CD14-positive monocyte (primary cell): ENCODE data around the gene HNRNPAB. TPM values are rescaled to one million over a fixed set of nuclear protein-coding genes. Genes with fewer than 3 reads are reported as not detected.

Experiments used
- DNase-seq, 3 donors: peaks; one replicate each; pipeline ENCODE4 v3.0.0-alpha.2; 2011 to 2022
- H2AFZ ChIP-seq: 2 replicates; pipeline ENCODE4 v1.6.0; 2012; ENCODE audit warnings: mild to moderate bottlenecking, low read depth, low read length, inconsistent platforms; ENCODE audit not compliant: insufficient read depth, poor library complexity, severe bottlenecking
- H3K27ac ChIP-seq, 2 donors: 1 replicate in 1 of 2; 2 replicates in 1 of 2; pipeline ENCODE4 v1.5.1; 2012 to 2013; ENCODE audit warnings: low read length in 2 of 2, control low read depth in 1 of 2, inconsistent platforms in 1 of 2, low read depth in 1 of 2, mild to moderate bottlenecking in 1 of 2
- H3K27me3 ChIP-seq, 2 donors: one replicate each; pipeline versions ENCODE4 v1.6.0 to v1.6.1; 2011 to 2013; ENCODE audit warnings: low read length in 2 of 2; ENCODE audit not compliant: control insufficient read depth in 2 of 2, insufficient read depth in 2 of 2
- H3K36me3 ChIP-seq, 2 donors: replicated peaks in 1 of 2; 1 replicate in 1 of 2; 2 replicates in 1 of 2; pipeline versions ENCODE4 v1.5.1 to v1.6.1; 2012 to 2013; ENCODE audit warnings: low read length in 2 of 2, control low read depth in 1 of 2, inconsistent platforms in 1 of 2, mild to moderate bottlenecking in 1 of 2; ENCODE audit not compliant: insufficient read depth in 2 of 2, control insufficient read depth in 1 of 2
- H3K4me1 ChIP-seq, 2 donors: 1 replicate in 1 of 2; 2 replicates in 1 of 2; pipeline versions ENCODE4 v1.5.1 to v1.6.1; 2012 to 2013; ENCODE audit warnings: low read length in 2 of 2, control low read depth in 1 of 2, inconsistent platforms in 1 of 2, mild to moderate bottlenecking in 1 of 2, moderate library complexity in 1 of 2; ENCODE audit not compliant: insufficient read depth in 2 of 2, control insufficient read depth in 1 of 2
- H3K4me2 ChIP-seq: replicated peaks from 2 replicates; pipeline ENCODE3; 2012; ENCODE audit warnings: low read length, moderate library complexity, mild to moderate bottlenecking; ENCODE audit not compliant: poor library complexity, severe bottlenecking; ENCODE audit errors: extremely low read depth
- H3K4me3 ChIP-seq, 3 experiments: fragments of 200-600 bp in 1 of 3; sonication (generic) in 1 of 3; replicated peaks in 1 of 3; 1 replicate in 2 of 3; 2 replicates in 1 of 3; pipeline ENCODE4 v1.5.1; 2011 to 2013; ENCODE audit warnings: low read length in 3 of 3, mild to moderate bottlenecking in 3 of 3, control low read depth in 2 of 3, low read depth in 2 of 3, inconsistent platforms in 1 of 3, moderate library complexity in 1 of 3
- H3K79me2 ChIP-seq: 2 replicates; pipeline ENCODE4 v1.6.0; 2012; ENCODE audit warnings: mild to moderate bottlenecking, control low read depth, inconsistent platforms, low read length, moderate library complexity; ENCODE audit not compliant: insufficient read depth
- H3K9ac ChIP-seq: 2 replicates; pipeline ENCODE4 v1.6.0; 2017; ENCODE audit warnings: low read length, mild to moderate bottlenecking; ENCODE audit not compliant: insufficient read depth, poor library complexity, severe bottlenecking
- H3K9me3 ChIP-seq, 2 donors: replicated peaks in 1 of 2; 1 replicate in 1 of 2; 2 replicates in 1 of 2; pipeline versions ENCODE4 v1.5.1 to v1.6.1; 2012 to 2013; ENCODE audit warnings: low read length in 2 of 2, control low read depth in 1 of 2; ENCODE audit not compliant: control insufficient read depth in 1 of 2, insufficient read depth in 1 of 2
- H4K20me1 ChIP-seq: 2 replicates; pipeline ENCODE4 v1.6.0; 2012; ENCODE audit warnings: mild to moderate bottlenecking, low read length, control low read depth, moderate library complexity; ENCODE audit not compliant: insufficient read depth
- H3K27ac Mint-ChIP-seq, 7 donors: one replicate each; pipeline ENCODE4 v1.8.0; 2020; ENCODE audit warnings: mild to moderate bottlenecking in 7 of 7, mixed read lengths in 7 of 7, moderate library complexity in 6 of 7, inconsistent platforms in 2 of 7
- H3K27me3 Mint-ChIP-seq, 3 donors: one replicate each; pipeline ENCODE4 v1.8.0; 2021 to 2022; ENCODE audit warnings: low read depth in 3 of 3, mild to moderate bottlenecking in 3 of 3, mixed read lengths in 3 of 3, moderate library complexity in 3 of 3, inconsistent platforms in 1 of 3
- H3K36me3 Mint-ChIP-seq, 2 donors: one replicate each; pipeline ENCODE4 v1.8.0; 2020; ENCODE audit warnings: mixed read lengths in 2 of 2, inconsistent platforms in 1 of 2, mild to moderate bottlenecking in 1 of 2
- H3K4me1 Mint-ChIP-seq: one replicate; pipeline ENCODE4 v1.8.0; 2020; ENCODE audit warnings: mild to moderate bottlenecking, mixed read lengths
- H3K4me3 Mint-ChIP-seq, 2 donors: one replicate each; pipeline ENCODE4 v1.8.0; 2020; ENCODE audit warnings: mild to moderate bottlenecking in 2 of 2, mixed read lengths in 2 of 2, moderate library complexity in 1 of 2
- H3K9me3 Mint-ChIP-seq, 7 donors: one replicate each; pipeline ENCODE4 v1.8.0; 2020 to 2022; ENCODE audit warnings: mixed read lengths in 7 of 7, mild to moderate bottlenecking in 6 of 7, moderate library complexity in 6 of 7, inconsistent platforms in 2 of 7
- CTCF ChIP-seq: fragments of 200-600 bp; IDR thresholded peaks from one replicate; pipeline ENCODE4 v1.8.0; 2022; ENCODE audit warnings: antibody characterized with exemption, mild to moderate bottlenecking
- WGBS: methylation state at CpG from one replicate; pipeline ENCODE4 v1.1.5; 2013; ENCODE audit warnings: missing lambda C conversion rate; ENCODE audit not compliant: insufficient coverage; 5-methylcytosine and 5-hydroxymethylcytosine counted together
- intact Hi-C, 2 donors: fragments of 100-400 bp; cut with micrococcal nuclease; formaldehyde crosslinking; loops; one replicate each; pipeline versions ENCODE4 v1.15.0 to v1.15.1; 2023
- polyA plus RNA-seq, 3 donors: library from polyadenylated mRNA; depleted of rRNA in 1 of 3; unstranded in 2 of 3; stranded (reverse) in 1 of 3; fragments of 300-500 nt in 2 of 3; fragments of >200 nt in 1 of 3; fragmentation: Illumina TruSeq in 2 of 3; gene quantifications; 1 replicate in 2 of 3; 2 replicates in 1 of 3; pipeline ENCODE4 v1.2.3, GENCODE V29; 2012 to 2021

The HNRNPAB gene
- polyA plus RNA-seq, 3 donors, result 44.8 to 59.4 (median 54.2) TPM

DNA sequence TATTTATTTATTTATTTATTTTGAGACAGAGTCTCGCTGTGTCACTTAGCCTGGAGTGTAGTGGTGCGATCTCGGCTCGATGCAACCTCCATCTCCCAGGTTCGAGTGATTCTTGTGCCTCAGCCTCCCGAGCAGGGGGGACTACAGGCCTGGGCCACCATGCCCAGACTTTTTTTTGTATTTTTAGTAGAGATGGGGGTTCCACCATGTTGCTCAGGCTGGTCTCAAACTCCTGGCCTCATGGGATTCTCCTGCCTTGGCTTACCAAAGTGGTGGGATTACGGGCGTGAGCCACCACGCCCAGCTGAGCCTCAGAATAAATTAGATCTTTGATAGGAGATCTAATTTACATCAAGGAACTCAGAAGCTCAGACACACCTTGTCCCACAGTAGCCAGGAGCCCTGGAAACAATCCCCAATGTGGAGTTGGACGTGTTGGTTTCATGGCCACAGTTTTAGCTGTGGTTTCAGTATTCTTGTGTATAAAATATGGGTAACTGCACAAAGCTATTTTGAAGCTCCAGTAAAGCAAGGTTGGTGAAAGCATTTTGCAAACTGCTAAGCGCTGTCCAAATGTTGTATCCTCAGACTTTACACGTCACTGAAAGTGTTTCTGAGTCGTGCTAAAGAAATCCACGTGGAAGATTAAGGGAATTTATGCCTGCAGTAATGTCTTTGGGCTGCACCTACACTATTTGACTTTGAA lies 3.0 kb upstream of the HNRNPAB start:
- Histone ChIP-seq H3K4me1 (peaks cover 28 to 37% of the 10 kb centered on the region in 2 donors), H3K27me3 (no peaks in the 10 kb centered on the region), H2AFZ (no peak overlapping the region), H4K20me1 (peaks cover 12% of the 10 kb centered on the region), H3K79me2 (peaks cover 29% of the 10 kb centered on the region), H3K36me3 (peaks cover 0 to 3% of the 10 kb centered on the region in 2 donors), H3K4me2 (no peak overlapping the region), H3K9ac (no peak overlapping the region), H3K9me3 (no peaks in the 10 kb centered on the region), H3K4me3 (no peak overlapping the region), H3K27ac (no peak overlapping the region)
- H3K4me3 Mint-ChIP-seq, result no peak overlapping the region
- no peak for DNase-seq
- intact Hi-C loops, result no loop called here
- peaks cover 4 to 5% of the 10 kb centered on the region in 2 donors for H3K36me3 Mint-ChIP-seq
- H3K9me3 Mint-ChIP-seq, result no peaks in the 10 kb centered on the region
- 83% methylated on average over 5 of the region's 14 CpGs for WGBS
- peaks cover 0 to under 1% (median 0%) of the 10 kb centered on the region in 3 donors for H3K27me3 Mint-ChIP-seq
- H3K27ac Mint-ChIP-seq, result peak overlapping the region in 2 of 7 donors; percentile 75 to 79
- H3K4me1 Mint-ChIP-seq, result peaks cover 39% of the 10 kb centered on the region
- TF ChIP-seq CTCF, result no peak

GRCh38 chr5:178201927-178202235 lies 2.5 kb upstream of the HNRNPAB start:
- Histone ChIP-seq H2AFZ (no peak overlapping the region), H3K79me2 (peaks cover 34% of the 10 kb centered on the region), H3K27ac (no peak overlapping the region), H3K4me3 (no peak overlapping the region), H4K20me1 (peaks cover 18% of the 10 kb centered on the region), H3K4me1 (peaks cover 32 to 42% of the 10 kb centered on the region in 2 donors), H3K9me3 (no peaks in the 10 kb centered on the region), H3K27me3 (no peaks in the 10 kb centered on the region), H3K9ac (no peak overlapping the region), H3K4me2 (no peak overlapping the region), H3K36me3 (peaks cover 3 to 8% of the 10 kb centered on the region in 2 donors)
- peak in 2 of 3 donors; percentile 32 to 43 for DNase-seq
- Mint-ChIP-seq H3K27ac (peak overlapping the region in 3 of 7 donors; percentile 75 to 81 (median 79)), H3K4me1 (peaks cover 44% of the 10 kb centered on the region), H3K4me3 (peak overlapping the region in 1 of 2 donors; percentile 47), H3K36me3 (peaks cover 9% of the 10 kb centered on the region in 2 donors), H3K27me3 (no peaks in the 10 kb centered on the region), H3K9me3 (no peaks in the 10 kb centered on the region)
- intact Hi-C loops, result no loop called here
- TF ChIP-seq CTCF, result no peak
- WGBS, result 0% methylated on average over 2 of the region's 2 CpGs
